Measurements from ENCODE around the gene EPS15. TPM values are rescaled to one million over a fixed set of nuclear protein-coding genes. Genes with fewer than 3 reads are reported as not detected.

The EPS15 gene
- total and polyA plus RNA-seq, 10 of the 15 experiments (the other 5 are each of a cell fraction or from before 2014, with no cell fraction given) = 24.7 to 87.8 (median 56.3) TPM

GRCh38 chr1:51349862-51350261, 169.2 kb downstream of the EPS15 start:
- BruUV-seq (replicated peaks) = no TSS peak
- no peak for DNase-seq (ENCODE audit: low read depth, low spot score)
- no peak for FAIRE-seq
- ATAC-seq = no peak
- in situ Hi-C loops (cut with MboI) (no loop called here), intact Hi-C loops (cut with micrococcal nuclease; ENCODE audit: unreplicated experiment) (loop anchor here (10.0 kb wide), 1 partner anchor 425 kb away; no protein-coding TSS in a partner anchor)
- WGBS (ENCODE audit: insufficient coverage, insufficient replicate concordance, low lambda C conversion rate, missing lambda C conversion rate) = 95% methylated on average over 3 of the region's 3 CpGs
- no peak overlapping the region for H3K27ac ChIP-seq (ENCODE audit: control insufficient read depth, insufficient read depth)
- POLR2A ChIA-PET = interaction anchor here (0.6 kb wide), 1 partner anchor 57 kb away, joined by 3 read pairs; no protein-coding TSS in a partner anchor
- H3K9ac ChIP-seq (ENCODE audit: control insufficient read depth, insufficient read depth, low read length) = no peak overlapping the region
- no peak overlapping the region for H3K4me2 ChIP-seq (ENCODE audit: control insufficient read depth, insufficient read depth)
- no peaks in the 10 kb centered on the region for H3K9me3 ChIP-seq (replicated peaks; ENCODE audit: control insufficient read depth, insufficient read depth, low read length)
- no peaks in the 10 kb centered on the region for H3K36me3 ChIP-seq (ENCODE audit: control insufficient read depth in 2 of 2, insufficient read depth in 2 of 2, low read length in 1 of 2)
- no peak overlapping the region for H3K4me3 ChIP-seq
- no peak overlapping the region for H2AFZ ChIP-seq (ENCODE audit: control insufficient read depth, low read depth, low read length)
- RAD21 ChIA-PET (ENCODE audit: unreplicated experiment) = no interaction called here
- H4K20me1 ChIP-seq (ENCODE audit: control insufficient read depth, insufficient read depth) = no peaks in the 10 kb centered on the region
- peaks cover 0 to 2% of the 10 kb centered on the region in 2 experiments; a peak in 1 of 4 replicates for H3K27me3 ChIP-seq (replicated peaks in 1 of 2; ENCODE audit: control insufficient read depth in 2 of 2, insufficient read depth in 2 of 2, low read length in 1 of 2)
- SMC1A ChIA-PET (ENCODE audit: uncharacterized antibody, unreplicated experiment) = no interaction called here
- H3K4me1 ChIP-seq (ENCODE audit: control insufficient read depth, insufficient read depth, low read length) = no peaks in the 10 kb centered on the region
- H3K79me2 ChIP-seq (ENCODE audit: control insufficient read depth, insufficient read depth, low read length) = no peaks in the 10 kb centered on the region
- CTCF ChIA-PET = no interaction called here
- TF ChIP-seq NFYB (IDR thresholded peaks at IDR 0.05; ENCODE audit: insufficient read depth, low read depth, low read length) (no peak), KDM1A (IDR thresholded peaks at IDR 0.05; ENCODE audit: borderline replicate concordance) (no peak), RELB (IDR thresholded peaks at IDR 0.05; ENCODE audit: low read depth) (no peak), MAX (IDR thresholded peaks at IDR 0.05; ENCODE audit: low read depth, low read length) (no peak), SUZ12 (IDR thresholded peaks at IDR 0.05; ENCODE audit: unreplicated experiment) (no peak), SP1 (IDR thresholded peaks at IDR 0.05; ENCODE audit: low read depth, low read length) (no peak), ZNF384 (IDR thresholded peaks at IDR 0.05; ENCODE audit: borderline replicate concordance, low read depth, low read length) (no peak), PAX8 (IDR thresholded peaks at IDR 0.05) (no peak), TCF7 (IDR thresholded peaks at IDR 0.05; ENCODE audit: borderline replicate concordance) (no peak), STAT3 (IDR thresholded peaks at IDR 0.05; ENCODE audit: low read depth, low read length) (no peak), SKIL (IDR thresholded peaks at IDR 0.05; ENCODE audit: low read depth, poor library complexity, severe bottlenecking) (no peak), ZBTB11 (CRISPR knock-in tag; IDR thresholded peaks at IDR 0.05) (no peak)
- TF ChIP-seq, protein P1, sequence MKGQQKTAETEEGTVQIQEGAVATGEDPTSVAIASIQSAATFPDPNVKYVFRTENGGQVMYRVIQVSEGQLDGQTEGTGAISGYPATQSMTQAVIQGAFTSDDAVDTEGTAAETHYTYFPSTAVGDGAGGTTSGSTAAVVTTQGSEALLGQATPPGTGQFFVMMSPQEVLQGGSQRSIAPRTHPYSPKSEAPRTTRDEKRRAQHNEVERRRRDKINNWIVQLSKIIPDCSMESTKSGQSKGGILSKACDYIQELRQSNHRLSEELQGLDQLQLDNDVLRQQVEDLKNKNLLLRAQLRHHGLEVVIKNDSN (IDR thresholded peaks at IDR 0.05; ENCODE audit: borderline replicate concordance, extremely low read length, insufficient read depth, low read depth, low read length) = no peak
- TF ChIP-seq, protein P2, sequence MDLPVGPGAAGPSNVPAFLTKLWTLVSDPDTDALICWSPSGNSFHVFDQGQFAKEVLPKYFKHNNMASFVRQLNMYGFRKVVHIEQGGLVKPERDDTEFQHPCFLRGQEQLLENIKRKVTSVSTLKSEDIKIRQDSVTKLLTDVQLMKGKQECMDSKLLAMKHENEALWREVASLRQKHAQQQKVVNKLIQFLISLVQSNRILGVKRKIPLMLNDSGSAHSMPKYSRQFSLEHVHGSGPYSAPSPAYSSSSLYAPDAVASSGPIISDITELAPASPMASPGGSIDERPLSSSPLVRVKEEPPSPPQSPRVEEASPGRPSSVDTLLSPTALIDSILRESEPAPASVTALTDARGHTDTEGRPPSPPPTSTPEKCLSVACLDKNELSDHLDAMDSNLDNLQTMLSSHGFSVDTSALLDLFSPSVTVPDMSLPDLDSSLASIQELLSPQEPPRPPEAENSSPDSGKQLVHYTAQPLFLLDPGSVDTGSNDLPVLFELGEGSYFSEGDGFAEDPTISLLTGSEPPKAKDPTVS (IDR thresholded peaks at IDR 0.05; ENCODE audit: low read depth, low read length) = no peak
